Measurements from ENCODE around the gene ASPHD2. TPM values are rescaled to one million over a fixed set of nuclear protein-coding genes. Genes with fewer than 3 reads are reported as not detected.
A peak's percentile ranks its signal among the peaks of the same experiment; 100 is the strongest.

ASPHD2 gene
- total RNA-seq, 1 donor from 2014 or later = 1.5 TPM

- no peak overlapping the region for H3K27ac ChIP-seq
- no peak for TF ChIP-seq CTCF (IDR thresholded peaks at IDR 0.05)
- ATAC-seq (no peak), DNase-seq (no peak)
- H3K36me3 ChIP-seq = no peaks in the 10 kb centered on the region
- intact Hi-C loops (cut with DNase I) = no loop called here
- H3K4me1 ChIP-seq = no peaks in the 10 kb centered on the region
- no peaks in the 10 kb centered on the region for H3K9me3 ChIP-seq
- peaks cover 5% of the 10 kb centered on the region for H3K27me3 ChIP-seq (ENCODE audit: low read depth)
- no peak overlapping the region for H3K4me3 ChIP-seq
Observed at GRCh38 chr22:26417406-26417805, 11.7 kb upstream of the ASPHD2 start.

- ATAC-seq = no peak
- H3K9me3 ChIP-seq = peaks cover 8% of the 10 kb centered on the region
- H3K27me3 ChIP-seq (ENCODE audit: low read depth) = peaks cover 5% of the 10 kb centered on the region
- no peak for TF ChIP-seq CTCF (IDR thresholded peaks at IDR 0.05)
- no peak overlapping the region for H3K27ac ChIP-seq
- intact Hi-C loops (cut with DNase I) = no loop called here
- no peak for DNase-seq
- H3K4me1 ChIP-seq = no peaks in the 10 kb centered on the region
- no peak overlapping the region for H3K4me3 ChIP-seq
- H3K36me3 ChIP-seq = no peaks in the 10 kb centered on the region
Observed at GRCh38 chr22:26418620-26419019, 10.4 kb upstream of the ASPHD2 start.

DNA sequence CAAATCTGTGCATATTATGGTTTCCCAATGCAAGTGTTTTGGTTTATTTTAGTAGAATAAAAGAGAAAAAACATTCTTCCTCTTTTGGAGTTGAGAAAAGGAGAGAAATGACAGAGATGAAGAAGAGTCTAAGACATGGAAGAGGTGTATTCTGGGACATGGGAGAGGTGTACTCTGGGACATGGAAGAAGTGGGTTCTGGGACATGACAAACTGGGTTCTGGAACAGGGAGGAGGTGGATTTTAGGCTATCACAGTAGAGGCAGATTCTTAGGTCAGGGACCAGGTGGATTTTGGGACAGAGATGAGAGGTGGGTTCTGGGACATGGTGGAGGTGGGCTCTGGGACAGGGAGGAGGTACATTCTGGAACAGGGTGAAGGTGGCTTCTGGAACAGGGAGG lies 2.1 kb upstream of the ASPHD2 start:
- Histone ChIP-seq H3K4me3 (no peak overlapping the region), H3K9me3 (peaks cover 8% of the 10 kb centered on the region), H3K4me1 (peaks cover 3% of the 10 kb centered on the region), H3K27ac (no peak overlapping the region), H3K36me3 (no peaks in the 10 kb centered on the region), H3K27me3 (ENCODE audit: low read depth) (no peaks in the 10 kb centered on the region)
- no peak for ATAC-seq
- no peak for DNase-seq
- intact Hi-C loops (cut with DNase I) = no loop called here
- TF ChIP-seq CTCF (IDR thresholded peaks at IDR 0.05) = no peak

DNA sequence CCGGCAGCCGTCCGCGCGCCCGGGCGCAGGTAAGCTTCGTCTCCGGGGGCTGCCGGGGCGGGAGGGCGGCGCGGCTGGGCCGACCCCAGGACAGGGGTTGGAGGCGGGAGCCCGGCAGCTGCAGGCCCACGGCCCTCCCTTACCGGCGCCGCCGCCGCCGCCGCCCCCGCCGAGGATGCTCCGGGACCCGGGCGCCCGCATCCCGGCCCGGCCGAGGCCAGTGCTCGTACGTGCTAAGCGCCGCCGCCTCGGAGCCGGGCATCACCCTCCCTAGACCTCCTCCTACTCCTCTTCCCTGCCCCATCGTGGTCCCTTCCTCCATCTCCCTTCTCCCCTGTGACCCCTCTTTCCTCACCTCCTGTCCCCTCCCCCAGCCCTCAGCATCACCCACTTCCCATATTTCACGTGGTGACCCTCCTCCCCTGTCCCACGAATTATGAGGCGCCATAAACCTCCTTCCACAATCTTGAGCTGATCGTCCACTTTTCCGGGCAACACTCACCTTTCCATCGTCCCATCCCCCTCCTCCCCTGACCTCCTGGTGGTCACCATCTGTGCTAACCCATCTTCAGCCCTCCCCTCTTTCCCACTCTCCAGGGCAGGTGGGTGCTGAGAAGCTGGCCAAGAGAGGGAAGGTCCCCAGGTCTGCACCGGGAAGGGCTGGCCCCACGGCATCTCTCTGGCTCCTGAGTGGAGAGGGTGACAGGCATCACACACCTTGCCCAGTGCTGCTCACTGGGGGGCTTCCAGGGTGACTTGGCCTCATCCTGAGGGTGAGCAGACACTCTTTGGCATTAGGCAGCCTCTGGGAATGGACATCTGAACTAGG lies 612 bp downstream of the ASPHD2 start:
- Histone ChIP-seq H3K36me3 (no peaks in the 10 kb centered on the region), H3K27me3 (ENCODE audit: low read depth) (no peaks in the 10 kb centered on the region), H3K4me1 (peaks cover 3% of the 10 kb centered on the region), H3K9me3 (no peaks in the 10 kb centered on the region), H3K4me3 (peak overlapping the region; percentile 47), H3K27ac (no peak overlapping the region)
- intact Hi-C loops (cut with DNase I) = no loop called here
- TF ChIP-seq CTCF (IDR thresholded peaks at IDR 0.05) = no peak
- ATAC-seq (peak in 1 of 2 donors; percentile 9), DNase-seq (no peak)

DNA sequence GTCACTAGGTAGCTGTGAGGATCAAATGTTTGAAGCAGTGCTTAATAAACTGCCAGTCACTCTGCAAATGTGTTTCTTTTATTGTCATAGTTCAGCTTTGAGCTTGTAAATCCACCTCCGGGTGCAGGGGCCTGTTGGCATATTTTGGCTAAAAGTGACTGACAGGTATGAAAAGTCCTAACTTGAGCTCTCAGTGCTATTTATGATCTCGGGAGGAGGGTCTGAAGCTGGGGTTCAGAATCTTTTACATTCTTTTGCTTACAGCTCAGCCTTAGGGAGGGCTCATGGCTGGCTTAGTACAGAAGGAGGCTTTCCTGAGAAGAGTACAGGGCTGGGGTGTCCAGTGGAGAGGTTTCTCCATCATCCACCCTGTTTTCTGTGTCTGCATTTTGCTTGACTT lies 1.5 kb downstream of the ASPHD2 start:
- ATAC-seq (no peak), DNase-seq (no peak)
- H3K4me1 ChIP-seq = peaks cover 3% of the 10 kb centered on the region
- H3K4me3 ChIP-seq = no peak overlapping the region
- TF ChIP-seq CTCF (IDR thresholded peaks at IDR 0.05) = no peak
- no peaks in the 10 kb centered on the region for H3K9me3 ChIP-seq
- intact Hi-C loops (cut with DNase I) = no loop called here
- H3K27ac ChIP-seq = no peak overlapping the region
- no peaks in the 10 kb centered on the region for H3K36me3 ChIP-seq
- no peaks in the 10 kb centered on the region for H3K27me3 ChIP-seq (ENCODE audit: low read depth)

Data from lower lobe of right lung (tissue), 2 donors.